Endothelial cell (in vitro differentiated cells): ENCODE results near the gene KCTD13. TPM values are rescaled to one million over a fixed set of nuclear protein-coding genes. Genes with fewer than 3 reads are reported as not detected.

Experiments used
- DNase-seq: peaks from one replicate; pipeline ENCODE4 v3.0.0; 2021; ENCODE audit warnings: low spot score
- H3K27ac Mint-ChIP-seq: one replicate; pipeline ENCODE4 v1.8.0; 2021; ENCODE audit warnings: mixed read lengths, inconsistent platforms; ENCODE audit not compliant: unreplicated experiment
- H3K27me3 Mint-ChIP-seq: one replicate; pipeline ENCODE4 v1.8.0; 2021; ENCODE audit warnings: mild to moderate bottlenecking, moderate library complexity, mixed read lengths, inconsistent platforms; ENCODE audit not compliant: unreplicated experiment
- H3K36me3 Mint-ChIP-seq: one replicate; pipeline ENCODE4 v1.8.0; 2021; ENCODE audit warnings: mild to moderate bottlenecking, low read depth, mixed read lengths, inconsistent platforms; ENCODE audit not compliant: unreplicated experiment
- H3K4me1 Mint-ChIP-seq: one replicate; pipeline ENCODE4 v1.8.0; 2021; ENCODE audit warnings: mild to moderate bottlenecking, mixed read lengths, inconsistent platforms; ENCODE audit not compliant: unreplicated experiment
- H3K4me3 Mint-ChIP-seq: one replicate; pipeline ENCODE4 v1.8.0; 2021; ENCODE audit warnings: mild to moderate bottlenecking, mixed read lengths, inconsistent platforms; ENCODE audit not compliant: unreplicated experiment
- H3K9me3 Mint-ChIP-seq: one replicate; pipeline ENCODE4 v1.8.0; 2021; ENCODE audit warnings: mixed read lengths, inconsistent platforms; ENCODE audit not compliant: unreplicated experiment
- total RNA-seq: library from RNA; stranded (reverse); fragmentation: NEBNext Ultra II Directional; extraction: Animal tissue kit (Norgen Biotek cat#: 25700); gene quantifications from one replicate; pipeline ENCODE4 v1.2.1, GENCODE V29; 2021; ENCODE audit not compliant: unreplicated experiment
- TF ChIP-seq, protein P1 (sequence below): fragments of 200-600 bp; sonication (generic); IDR thresholded peaks from one replicate; pipeline ENCODE4 v1.5.0; 2021; ENCODE audit warnings: antibody characterized with exemption; ENCODE audit not compliant: unreplicated experiment

KCTD13 gene
- total RNA-seq, 1 donor from 2014 or later, result 25.8 TPM

DNA sequence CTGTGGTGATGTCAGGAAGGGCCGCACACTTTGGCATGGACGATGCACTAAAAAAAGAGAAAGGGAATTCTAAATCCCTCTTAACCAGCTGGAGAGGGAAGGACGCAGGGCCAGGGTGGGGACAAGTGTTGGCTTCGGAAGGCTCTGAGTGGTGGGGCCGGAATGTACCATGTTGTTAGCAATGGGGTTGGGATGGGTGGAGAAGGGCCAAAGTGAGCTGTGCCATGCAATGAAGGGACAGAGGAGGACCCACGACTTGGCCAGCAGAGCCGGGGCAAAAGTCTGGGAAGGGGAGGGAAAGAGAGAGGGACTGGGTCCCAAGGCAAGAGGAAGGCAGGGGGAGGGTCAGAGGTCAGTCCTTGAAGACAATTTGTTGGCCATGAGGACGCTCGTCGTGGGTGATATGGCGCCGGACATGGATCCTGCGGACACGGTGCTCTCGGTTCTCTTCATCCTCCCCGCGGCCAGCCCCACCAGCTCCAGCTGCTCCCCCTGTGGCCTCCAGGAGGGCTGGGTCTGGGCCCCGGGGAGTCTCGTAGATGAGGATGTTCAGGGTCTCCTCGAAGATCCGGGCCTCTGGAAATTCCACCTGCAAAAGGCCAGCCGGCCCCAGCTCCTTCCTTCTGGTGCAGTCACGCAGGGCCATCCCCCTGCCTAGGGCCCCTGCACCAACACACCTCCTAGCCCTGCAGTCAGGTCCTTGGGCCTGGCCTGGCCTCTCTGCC, 19.3 kb downstream of the KCTD13 start:
- Mint-ChIP-seq H3K4me1 (peaks cover 7% of the 10 kb centered on the region), H3K4me3 (no peak overlapping the region), H3K27me3 (peaks cover 8% of the 10 kb centered on the region), H3K9me3 (no peaks in the 10 kb centered on the region), H3K27ac (no peak overlapping the region), H3K36me3 (no peaks in the 10 kb centered on the region)
- no peak for DNase-seq
- TF ChIP-seq, protein P1, sequence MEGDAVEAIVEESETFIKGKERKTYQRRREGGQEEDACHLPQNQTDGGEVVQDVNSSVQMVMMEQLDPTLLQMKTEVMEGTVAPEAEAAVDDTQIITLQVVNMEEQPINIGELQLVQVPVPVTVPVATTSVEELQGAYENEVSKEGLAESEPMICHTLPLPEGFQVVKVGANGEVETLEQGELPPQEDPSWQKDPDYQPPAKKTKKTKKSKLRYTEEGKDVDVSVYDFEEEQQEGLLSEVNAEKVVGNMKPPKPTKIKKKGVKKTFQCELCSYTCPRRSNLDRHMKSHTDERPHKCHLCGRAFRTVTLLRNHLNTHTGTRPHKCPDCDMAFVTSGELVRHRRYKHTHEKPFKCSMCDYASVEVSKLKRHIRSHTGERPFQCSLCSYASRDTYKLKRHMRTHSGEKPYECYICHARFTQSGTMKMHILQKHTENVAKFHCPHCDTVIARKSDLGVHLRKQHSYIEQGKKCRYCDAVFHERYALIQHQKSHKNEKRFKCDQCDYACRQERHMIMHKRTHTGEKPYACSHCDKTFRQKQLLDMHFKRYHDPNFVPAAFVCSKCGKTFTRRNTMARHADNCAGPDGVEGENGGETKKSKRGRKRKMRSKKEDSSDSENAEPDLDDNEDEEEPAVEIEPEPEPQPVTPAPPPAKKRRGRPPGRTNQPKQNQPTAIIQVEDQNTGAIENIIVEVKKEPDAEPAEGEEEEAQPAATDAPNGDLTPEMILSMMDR, result no peak

DNA sequence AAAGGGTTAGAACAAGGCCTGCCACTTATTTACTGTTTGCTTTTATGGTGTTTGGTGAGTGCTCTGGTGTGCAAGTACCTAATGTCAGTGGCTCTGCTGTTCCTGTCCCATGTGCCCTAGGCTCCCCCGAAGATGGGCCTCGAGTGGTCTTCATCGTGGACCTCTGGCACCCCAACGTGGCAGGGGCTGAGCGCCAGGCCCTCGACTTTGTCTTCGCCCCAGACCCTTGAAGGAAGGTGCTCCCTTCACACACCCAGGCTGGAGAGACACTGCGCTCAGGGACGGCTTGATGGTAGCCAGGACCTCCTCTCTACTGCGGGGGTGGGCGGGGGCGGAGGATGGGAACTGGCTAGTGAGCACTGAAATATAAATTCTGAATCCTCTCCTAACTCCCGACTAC, 20.4 kb downstream of the KCTD13 start:
- Mint-ChIP-seq H3K9me3 (no peaks in the 10 kb centered on the region), H3K27ac (no peak overlapping the region), H3K4me3 (no peak overlapping the region), H3K36me3 (no peaks in the 10 kb centered on the region), H3K27me3 (peaks cover 8% of the 10 kb centered on the region), H3K4me1 (peaks cover 7% of the 10 kb centered on the region)
- DNase-seq, result no peak
- TF ChIP-seq, protein P1, result no peak

DNA sequence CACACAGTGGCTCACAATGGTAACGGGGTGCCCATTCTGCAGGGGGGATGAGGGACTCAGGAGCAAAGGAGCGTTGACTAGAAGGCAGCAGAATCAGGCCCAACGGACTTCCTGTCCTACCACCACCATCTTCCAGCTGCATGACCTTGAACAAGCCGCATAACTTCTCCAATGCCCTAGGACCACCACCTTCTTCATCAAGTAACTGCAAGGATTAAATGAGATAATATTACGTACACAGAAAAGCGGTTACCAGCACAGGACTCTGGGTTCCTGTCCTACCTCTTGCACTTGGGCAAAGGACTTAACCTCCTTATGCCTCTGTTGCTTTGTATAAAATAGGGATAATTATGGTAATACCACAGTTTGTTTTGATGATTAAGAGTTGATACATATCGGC, 21.1 kb downstream of the KCTD13 start:
- TF ChIP-seq, protein P1, result no peak
- H3K36me3 Mint-ChIP-seq, result no peaks in the 10 kb centered on the region
- DNase-seq, result no peak
- H3K27ac Mint-ChIP-seq, result no peak overlapping the region
- H3K9me3 Mint-ChIP-seq, result no peaks in the 10 kb centered on the region
- H3K4me3 Mint-ChIP-seq, result no peak overlapping the region
- H3K27me3 Mint-ChIP-seq, result peaks cover 8% of the 10 kb centered on the region
- peaks cover 7% of the 10 kb centered on the region for H3K4me1 Mint-ChIP-seq

DNA sequence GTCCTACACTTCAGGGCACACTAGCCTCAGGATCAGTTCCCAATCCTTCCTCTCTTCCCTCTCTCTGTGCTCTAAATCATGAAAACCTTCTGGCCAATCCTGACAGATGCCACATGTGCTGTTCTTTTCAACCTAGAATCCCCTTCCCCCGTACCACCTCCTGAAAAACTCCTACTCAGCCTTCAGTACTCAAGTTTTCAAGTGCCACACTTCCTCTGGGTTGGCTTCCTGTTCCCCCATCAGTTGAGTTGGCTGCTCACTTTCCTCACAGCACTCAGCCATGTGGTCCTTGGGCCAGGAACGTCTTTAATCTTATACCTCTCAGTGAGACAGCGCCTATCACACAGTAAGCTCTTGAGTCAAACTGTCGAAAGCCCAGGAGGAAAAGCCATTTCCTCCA, 22.4 kb downstream of the KCTD13 start:
- Mint-ChIP-seq H3K27me3 (peaks cover 9% of the 10 kb centered on the region), H3K4me1 (peaks cover 9% of the 10 kb centered on the region), H3K4me3 (no peak overlapping the region), H3K36me3 (no peaks in the 10 kb centered on the region), H3K9me3 (no peaks in the 10 kb centered on the region), H3K27ac (peak overlapping the region; percentile 21)
- TF ChIP-seq, protein P1, result no peak
- DNase-seq, result no peak

DNA sequence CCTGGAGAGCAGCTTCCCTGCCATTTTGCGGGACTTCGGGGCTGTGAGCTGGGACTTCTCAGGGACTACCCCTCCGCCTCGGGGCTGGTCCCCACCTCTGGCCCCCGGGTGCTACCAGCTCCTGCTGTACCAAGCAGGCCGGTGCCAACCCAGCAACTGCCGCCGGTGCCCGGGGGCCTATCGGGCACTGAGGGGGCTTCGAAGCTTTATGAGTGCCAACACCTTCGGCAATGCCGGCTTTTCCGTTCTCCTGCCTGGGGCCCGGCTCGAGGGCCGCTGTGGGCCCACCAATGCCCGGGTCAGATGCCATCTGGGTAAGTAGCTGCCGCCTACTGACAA, 24.4 kb downstream of the KCTD13 start:
- Mint-ChIP-seq H3K9me3 (no peaks in the 10 kb centered on the region), H3K36me3 (peaks cover 8% of the 10 kb centered on the region), H3K4me3 (peak overlapping the region; percentile 80), H3K27me3 (peaks cover 15% of the 10 kb centered on the region), H3K27ac (no peak overlapping the region), H3K4me1 (peaks cover 13% of the 10 kb centered on the region)
- no peak for DNase-seq
- TF ChIP-seq, protein P1, result no peak
